ENCODE measurements around the gene SLC25A21.

The SLC25A21 gene

GRCh38 chr14:36659010-36659821 is 513.2 kb downstream of the SLC25A21 start:
- no peak for DNase-seq

DNA sequence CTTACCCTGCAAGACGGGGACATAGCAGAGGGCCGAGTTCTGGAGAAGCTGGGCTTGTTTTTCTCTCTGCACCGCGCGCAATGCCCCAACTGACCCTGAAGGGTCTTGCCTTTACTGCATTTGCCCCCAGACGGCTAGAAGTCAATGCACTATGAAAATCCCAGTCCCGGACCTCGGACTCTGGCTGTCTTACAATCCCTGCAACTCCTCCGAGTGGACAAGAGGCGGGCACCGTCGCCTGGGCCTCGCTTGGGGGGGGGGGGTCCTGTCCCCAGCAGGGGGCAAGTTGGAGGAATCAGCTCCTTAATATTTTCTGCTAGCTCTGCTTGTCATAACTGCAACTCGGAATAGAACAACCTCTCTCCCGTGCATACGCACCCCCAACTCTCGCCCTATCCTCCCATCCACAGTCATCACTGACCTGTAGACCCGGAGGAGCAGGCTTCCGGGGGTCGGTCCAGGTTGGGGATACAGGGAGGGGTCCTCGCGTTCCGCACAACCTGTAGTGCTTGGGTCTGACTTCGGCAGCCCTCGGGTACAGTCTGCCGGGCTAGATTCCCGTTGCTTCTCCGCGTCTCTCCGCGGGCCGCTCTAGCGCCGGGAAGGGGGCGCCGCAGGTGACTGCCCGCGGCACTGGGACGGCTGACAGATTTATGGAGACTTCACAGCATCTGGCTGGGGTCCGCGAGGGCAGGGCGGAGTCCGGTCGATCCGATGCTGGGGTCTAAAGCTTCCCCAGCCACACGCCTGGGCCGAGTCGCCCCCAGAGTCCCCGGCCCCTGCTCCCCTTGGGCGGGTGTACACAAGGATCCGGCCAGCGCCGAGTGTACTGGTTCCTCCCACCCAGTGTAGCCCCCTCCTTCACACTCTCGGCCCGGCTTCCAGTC is 514.0 kb downstream of the SLC25A21 start:
- no peak for DNase-seq

DNA sequence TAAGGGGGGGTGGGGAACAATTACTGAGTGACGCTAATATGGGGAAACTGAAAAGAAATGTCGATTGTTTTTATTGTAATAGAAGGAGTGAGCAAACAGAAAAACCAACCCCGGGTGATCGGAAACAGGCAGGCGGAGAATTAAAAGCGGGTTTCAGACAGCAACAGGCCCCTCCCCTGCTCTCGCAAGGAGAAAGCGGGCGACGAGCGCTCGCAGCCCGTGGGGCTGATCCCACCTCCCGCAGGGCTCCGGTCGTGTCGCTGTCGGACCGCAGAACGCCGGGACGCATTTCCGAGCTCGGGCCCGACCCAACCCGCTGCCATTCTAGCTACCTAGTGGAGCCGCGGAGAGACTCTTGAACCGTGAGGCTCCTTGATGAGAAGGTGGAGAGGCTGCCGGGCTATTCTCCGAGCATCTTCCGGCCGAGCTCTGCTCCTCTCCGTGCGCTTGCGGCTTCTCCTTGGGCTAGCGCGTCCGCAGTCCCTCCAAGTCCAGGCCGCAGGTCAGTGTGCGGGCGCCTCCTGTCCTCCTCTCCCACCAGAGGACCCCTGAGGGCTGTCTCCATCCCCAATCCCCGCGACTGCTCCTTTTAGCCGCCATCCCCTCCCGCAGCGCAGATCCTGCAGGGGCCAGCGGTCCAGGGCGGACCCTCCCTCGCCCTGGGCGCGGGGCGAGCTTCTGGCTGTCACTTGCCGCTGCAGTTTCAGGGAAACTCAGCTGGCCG is 514.8 kb downstream of the SLC25A21 start:
- DNase-seq: no peak

- DNase-seq: no peak
Measured at GRCh38 chr14:36656687-36657398, 515.6 kb downstream of the SLC25A21 start.

GRCh38 chr14:36655963-36656686 is 516.3 kb downstream of the SLC25A21 start:
- no peak for DNase-seq

GRCh38 chr14:36655571-36655962 is 516.8 kb downstream of the SLC25A21 start:
- no peak for DNase-seq

- DNase-seq: no peak
Measured at GRCh38 chr14:36654794-36655381, 517.5 kb downstream of the SLC25A21 start.

- no peak for DNase-seq
Measured at GRCh38 chr14:36653962-36654793, 518.2 kb downstream of the SLC25A21 start.

GRCh38 chr14:36653413-36653812 is 519.0 kb downstream of the SLC25A21 start:
- DNase-seq: no peak

GRCh38 chr14:36652542-36653201 is 519.7 kb downstream of the SLC25A21 start:
- DNase-seq: no peak

GRCh38 chr14:36649872-36650650 is 522.3 kb downstream of the SLC25A21 start:
- no peak for DNase-seq

GRCh38 chr14:36647824-36648753 is 524.3 kb downstream of the SLC25A21 start:
- DNase-seq: peak; percentile 19

GRCh38 chr14:36647417-36647823 is 525.0 kb downstream of the SLC25A21 start:
- no peak for DNase-seq

DNA sequence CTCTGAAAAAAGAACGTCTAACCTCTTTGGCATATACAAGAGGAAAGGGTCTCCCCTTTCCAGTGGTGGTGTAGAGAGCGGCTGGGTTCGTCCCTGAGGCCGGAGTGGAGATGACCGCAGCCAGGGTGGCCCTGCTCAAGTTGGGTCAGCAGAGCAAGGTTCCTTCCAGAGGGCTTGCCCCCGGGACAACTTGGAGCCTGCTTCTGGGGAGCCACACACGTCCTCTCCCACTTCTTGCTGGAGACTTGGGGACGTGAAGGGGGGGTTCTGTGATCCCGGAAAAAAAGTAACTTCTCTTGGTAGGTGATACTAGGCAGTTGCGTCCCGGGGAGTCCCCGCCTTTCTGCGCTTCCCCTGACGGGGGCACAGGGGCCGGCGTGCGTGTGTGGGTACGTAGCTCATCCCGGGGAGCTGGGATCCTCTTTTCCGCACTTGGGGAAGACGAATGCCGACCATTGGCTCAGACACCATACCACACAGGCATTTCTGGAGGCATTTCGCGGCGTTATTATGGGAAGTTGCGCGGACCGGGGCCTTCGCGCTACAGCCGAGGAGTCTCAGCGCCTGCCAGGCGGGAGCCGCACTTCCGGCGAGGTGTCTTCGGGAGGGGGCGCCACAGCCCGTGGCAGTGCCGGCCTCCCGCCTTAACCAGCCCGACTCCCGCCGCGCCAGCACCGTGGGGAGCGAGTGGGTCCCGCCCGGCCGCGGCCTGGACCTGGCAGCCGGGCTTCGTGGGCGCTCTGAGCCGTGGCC is 525.6 kb downstream of the SLC25A21 start:
- no peak for DNase-seq

- no peak for DNase-seq
Measured at GRCh38 chr14:36633580-36633979, 538.8 kb downstream of the SLC25A21 start.

Measured in fibroblast of skin of scalp (primary cell).